Subcutaneous adipose tissue (tissue), 4 donors: ENCODE results near the gene UBE2Q1. TPM values are rescaled to one million over a fixed set of nuclear protein-coding genes. Genes with fewer than 3 reads are reported as not detected.

Experiments used
- CTCF ChIP-seq: fragments of 450-650 bp; IDR thresholded peaks from one replicate; pipeline ENCODE4 v1.5.1; 2016; ENCODE audit warnings: low read depth, mild to moderate bottlenecking, control low read depth, antibody characterized with exemption, moderate library complexity
- total RNA-seq, 4 donors: library from RNA; depleted of rRNA; stranded (reverse); fragments of >200 nt; gene quantifications; one replicate each; pipeline ENCODE4 v1.1.0, GENCODE V29; 2016

The UBE2Q1 gene
- total RNA-seq, 4 donors from 2014 or later = 18.5 to 42.2 (median 24.7) TPM

- TF ChIP-seq CTCF = no peak
Observed at GRCh38 chr1:154586641-154587040, 28.2 kb upstream of the UBE2Q1 start.

DNA sequence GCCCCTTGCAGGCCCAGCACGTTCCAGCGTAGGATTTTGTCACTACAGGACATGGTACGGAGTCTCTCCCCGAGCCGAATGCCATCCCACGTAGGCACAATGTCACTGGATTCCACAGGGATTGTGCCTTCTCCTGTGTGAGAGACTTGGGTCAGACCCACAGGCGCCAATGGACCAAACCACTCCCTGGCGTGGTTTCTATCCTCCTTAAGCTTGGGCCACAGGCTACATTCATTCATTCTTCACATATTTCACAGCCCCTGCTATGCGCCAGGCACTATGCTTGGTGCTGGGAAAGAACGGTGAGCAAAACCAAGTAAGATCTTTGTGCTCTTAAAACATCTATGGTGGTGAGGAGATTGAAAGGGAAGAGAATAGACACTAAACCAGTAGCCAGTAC lies 27.8 kb upstream of the UBE2Q1 start:
- no peak for TF ChIP-seq CTCF

GRCh38 chr1:154584267-154584994 lies 26.0 kb upstream of the UBE2Q1 start:
- TF ChIP-seq CTCF = no peak

GRCh38 chr1:154583773-154584172 lies 25.3 kb upstream of the UBE2Q1 start:
- no peak for TF ChIP-seq CTCF

- TF ChIP-seq CTCF = no peak
Observed at GRCh38 chr1:154582885-154583284, 24.4 kb upstream of the UBE2Q1 start.

DNA sequence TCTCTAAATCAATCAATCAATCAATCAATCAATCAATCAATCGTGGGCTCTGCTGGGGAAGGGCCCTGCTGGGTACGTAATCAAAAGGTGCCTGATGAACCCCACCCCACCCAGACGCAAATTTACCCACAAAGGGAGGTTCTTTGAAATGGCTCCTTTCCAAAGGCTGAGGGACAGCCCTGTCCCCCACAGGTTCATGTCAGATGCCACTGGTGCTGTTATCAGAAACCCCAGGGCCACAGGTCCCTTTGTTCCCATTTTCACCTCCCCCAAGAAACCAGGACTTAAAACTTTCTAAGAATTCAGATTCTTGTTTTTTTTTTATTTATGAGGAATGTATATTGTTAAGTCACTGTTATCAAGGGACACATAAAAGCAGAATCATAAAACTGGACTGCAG lies 23.3 kb upstream of the UBE2Q1 start:
- no peak for TF ChIP-seq CTCF

DNA sequence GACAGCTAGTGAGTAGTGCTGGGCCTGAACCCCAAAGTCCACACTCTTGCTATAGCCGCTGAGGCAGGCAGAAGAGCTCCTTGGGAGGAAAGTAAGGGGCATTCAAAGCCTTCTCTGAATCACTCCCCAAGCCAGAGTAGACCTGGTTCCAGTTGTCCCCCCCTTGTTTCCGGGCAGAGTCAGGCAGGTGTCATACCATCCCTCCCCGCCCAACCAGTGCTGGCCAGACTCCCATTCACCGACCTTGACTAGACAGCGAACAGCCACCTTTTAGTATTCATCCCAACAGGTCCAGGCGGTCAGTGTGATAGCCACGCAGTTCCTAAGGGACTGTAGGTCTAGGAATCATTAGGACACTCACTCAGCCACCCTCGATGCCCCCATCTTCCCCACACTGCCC lies 20.9 kb upstream of the UBE2Q1 start:
- TF ChIP-seq CTCF = no peak
